ENCODE results near the gene MAPK8IP2.

Gene MAPK8IP2

GRCh38 chr22:50587407-50587806, 13.2 kb upstream of the MAPK8IP2 start:
- no peak overlapping the region for H3K27ac ChIP-seq (ENCODE audit: low read depth, low read length, poor library complexity, severe bottlenecking)
- no peaks in the 10 kb centered on the region for H3K27me3 ChIP-seq (ENCODE audit: insufficient read depth, low read length)
- H4K20me1 ChIP-seq (ENCODE audit: insufficient read depth, low read length) = no peaks in the 10 kb centered on the region
- H3K79me2 ChIP-seq (ENCODE audit: insufficient read depth, low read length) = no peaks in the 10 kb centered on the region
- H3K36me3 ChIP-seq (ENCODE audit: insufficient read depth, low read length) = peaks cover 16% of the 10 kb centered on the region; the same call in 1 of the 2 replicates
- H3K9ac ChIP-seq (ENCODE audit: low read length) = no peak overlapping the region
- H3K4me2 ChIP-seq (ENCODE audit: low read length) = no peak overlapping the region
- no peaks in the 10 kb centered on the region for H3K9me2 ChIP-seq (ENCODE audit: low read depth, low read length)
- no peaks in the 10 kb centered on the region for H3K9me3 ChIP-seq (ENCODE audit: low read length)
- TF ChIP-seq EZH2 (IDR thresholded peaks at IDR 0.05; ENCODE audit: borderline replicate concordance, low read length) (no peak), CTCF (IDR thresholded peaks at IDR 0.05; ENCODE audit: low read length) (no peak)
- H2AFZ ChIP-seq (ENCODE audit: low read length) = no peak overlapping the region
- peaks cover 7% of the 10 kb centered on the region for H3K4me1 ChIP-seq (ENCODE audit: insufficient read depth, low read length, severe bottlenecking)
- H3K4me3 ChIP-seq (ENCODE audit: low read depth, low read length, poor library complexity, severe bottlenecking) = no peak overlapping the region
- H3F3A ChIP-seq (ENCODE audit: insufficient read depth, low read length) = no peaks in the 10 kb centered on the region

- Histone ChIP-seq H3K9me3 (ENCODE audit: low read length) (no peaks in the 10 kb centered on the region), H3K4me1 (ENCODE audit: insufficient read depth, low read length, severe bottlenecking) (no peaks in the 10 kb centered on the region), H3K9ac (ENCODE audit: low read length) (no peak overlapping the region), H3K9me2 (ENCODE audit: low read depth, low read length) (no peaks in the 10 kb centered on the region), H3K79me2 (ENCODE audit: insufficient read depth, low read length) (no peaks in the 10 kb centered on the region), H2AFZ (ENCODE audit: low read length) (no peak overlapping the region), H3K27me3 (ENCODE audit: insufficient read depth, low read length) (no peaks in the 10 kb centered on the region; the same call in 1 of the 2 replicates), H3K4me3 (ENCODE audit: low read depth, low read length, poor library complexity, severe bottlenecking) (no peak overlapping the region), H3K4me2 (ENCODE audit: low read length) (no peak overlapping the region), H3K27ac (ENCODE audit: low read depth, low read length, poor library complexity, severe bottlenecking) (no peak overlapping the region), H3F3A (ENCODE audit: insufficient read depth, low read length) (no peaks in the 10 kb centered on the region), H4K20me1 (ENCODE audit: insufficient read depth, low read length) (no peaks in the 10 kb centered on the region), H3K36me3 (ENCODE audit: insufficient read depth, low read length) (peaks cover 10% of the 10 kb centered on the region; the same call in 1 of the 2 replicates)
- TF ChIP-seq EZH2 (IDR thresholded peaks at IDR 0.05; ENCODE audit: borderline replicate concordance, low read length) (no peak), CTCF (IDR thresholded peaks at IDR 0.05; ENCODE audit: low read length) (no peak)
Observed at GRCh38 chr22:50595189-50595588, 5.4 kb upstream of the MAPK8IP2 start.

- Histone ChIP-seq H3K79me2 (ENCODE audit: insufficient read depth, low read length) (no peaks in the 10 kb centered on the region), H3K9me2 (ENCODE audit: low read depth, low read length) (no peaks in the 10 kb centered on the region), H3K4me3 (ENCODE audit: low read depth, low read length, poor library complexity, severe bottlenecking) (no peak overlapping the region), H2AFZ (ENCODE audit: low read length) (no peak overlapping the region), H3K36me3 (ENCODE audit: insufficient read depth, low read length) (no peaks in the 10 kb centered on the region), H4K20me1 (ENCODE audit: insufficient read depth, low read length) (no peaks in the 10 kb centered on the region), H3K9ac (ENCODE audit: low read length) (no peak overlapping the region), H3K27ac (ENCODE audit: low read depth, low read length, poor library complexity, severe bottlenecking) (no peak overlapping the region), H3K27me3 (ENCODE audit: insufficient read depth, low read length) (no peaks in the 10 kb centered on the region; the same call in 1 of the 2 replicates), H3F3A (ENCODE audit: insufficient read depth, low read length) (no peaks in the 10 kb centered on the region), H3K4me1 (ENCODE audit: insufficient read depth, low read length, severe bottlenecking) (no peaks in the 10 kb centered on the region), H3K4me2 (ENCODE audit: low read length) (no peak overlapping the region), H3K9me3 (ENCODE audit: low read length) (no peaks in the 10 kb centered on the region)
- no peak for TF ChIP-seq CTCF (IDR thresholded peaks at IDR 0.05; ENCODE audit: low read length)
- no peak for TF ChIP-seq EZH2 (IDR thresholded peaks at IDR 0.05; ENCODE audit: borderline replicate concordance, low read length)
Observed at GRCh38 chr22:50597097-50597496, 3.5 kb upstream of the MAPK8IP2 start.

All from OCI-LY1 (cell line).